Measurements from ENCODE around the gene RASL12.

The RASL12 gene

DNA sequence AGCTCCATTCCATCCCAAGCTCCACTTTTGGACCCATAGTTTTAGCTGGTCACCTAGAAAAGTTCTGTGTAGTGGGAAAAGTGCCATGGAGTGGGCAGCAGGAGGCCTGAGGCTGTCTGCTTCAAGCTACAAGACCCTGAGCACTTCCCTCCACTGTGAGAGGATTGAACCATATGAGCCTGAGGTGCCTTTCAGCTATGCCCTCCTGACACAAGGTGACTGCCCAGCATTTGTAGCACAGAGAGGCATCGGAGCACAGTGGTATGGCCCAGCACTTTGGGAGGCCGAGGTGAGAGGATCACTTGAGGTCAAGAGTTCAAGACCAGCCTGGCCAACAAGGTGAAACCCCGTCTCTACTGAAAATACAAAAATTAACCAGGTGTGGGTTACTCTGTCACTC is 4.8 kb upstream of the RASL12 start:
- no peak for DNase-seq

DNA sequence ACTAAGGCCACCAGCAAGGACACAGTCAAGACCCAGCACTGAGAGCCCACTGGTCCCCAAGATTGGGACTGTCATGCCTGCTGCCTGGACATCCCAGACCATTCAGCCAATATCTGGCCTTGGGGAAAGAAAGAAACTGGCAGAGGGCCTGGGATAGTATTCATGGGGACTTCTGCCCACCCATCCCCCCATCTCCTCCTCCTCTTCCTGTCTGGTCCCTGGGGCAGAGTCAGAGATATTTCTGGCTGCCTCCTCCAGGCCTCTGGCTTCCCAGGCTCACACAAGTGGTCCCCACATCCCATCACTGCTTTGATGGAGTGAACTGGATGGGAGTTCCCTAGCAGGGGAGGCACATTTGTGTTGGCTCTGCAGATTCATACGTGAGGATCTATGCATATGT is 4.2 kb upstream of the RASL12 start:
- no peak for DNase-seq

DNA sequence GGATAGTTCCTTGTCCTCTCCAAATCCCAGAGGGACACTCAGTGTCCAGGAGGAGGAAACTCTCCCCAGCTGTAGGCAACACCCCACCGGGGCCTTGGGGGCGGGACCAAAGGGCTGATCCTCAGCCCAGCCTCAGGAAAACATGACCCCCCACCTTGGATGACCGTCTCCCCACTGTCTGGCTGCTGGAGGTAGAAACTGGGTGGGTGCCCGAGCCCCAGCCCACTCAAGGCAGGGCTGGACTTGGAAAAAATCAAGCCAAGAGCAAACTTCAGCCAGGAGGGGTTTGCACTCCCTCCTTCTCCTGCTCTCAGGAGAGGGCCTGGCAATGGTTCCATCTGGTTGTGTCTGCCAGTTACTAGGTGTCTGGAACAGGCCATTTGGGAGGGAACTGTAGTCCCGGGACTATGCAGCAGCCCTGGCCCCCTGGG is 3.6 kb upstream of the RASL12 start:
- no peak for DNase-seq

DNA sequence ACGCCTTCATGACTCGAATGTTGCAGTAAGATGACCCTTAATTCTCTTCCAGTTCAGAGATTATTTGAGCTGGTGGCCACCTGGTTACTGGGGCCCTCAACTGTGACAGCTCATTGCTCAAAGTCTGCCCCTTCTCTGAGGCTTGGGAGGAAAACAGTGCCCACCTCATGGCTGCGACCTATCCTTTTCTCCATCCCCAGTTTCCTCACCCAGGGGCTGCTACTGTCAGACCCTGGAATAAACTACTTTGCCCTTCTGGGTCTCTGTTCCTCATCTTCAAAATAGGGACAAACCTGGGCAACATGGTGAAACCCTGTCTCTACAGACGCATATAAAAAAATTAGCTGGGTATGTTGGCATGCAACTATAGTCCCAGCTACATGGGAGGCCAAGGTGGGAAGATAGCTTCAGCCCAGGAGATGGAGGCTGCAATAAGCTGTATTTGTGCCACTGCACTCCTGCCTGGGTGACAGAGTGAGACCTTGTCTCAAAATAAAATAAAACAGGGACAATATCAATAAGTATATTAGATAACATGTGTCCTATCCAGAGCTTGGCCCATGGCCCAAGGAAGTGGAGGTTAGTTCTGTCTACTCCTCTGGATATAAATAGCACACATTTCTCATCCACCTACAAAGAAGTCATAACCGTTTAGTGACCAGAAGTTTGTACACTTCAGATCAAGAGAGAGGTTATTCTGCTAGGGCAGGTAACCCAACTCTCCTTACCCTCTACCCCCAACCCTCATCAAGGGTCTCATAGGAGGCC is 2.2 kb upstream of the RASL12 start:
- DNase-seq, result no peak

DNA sequence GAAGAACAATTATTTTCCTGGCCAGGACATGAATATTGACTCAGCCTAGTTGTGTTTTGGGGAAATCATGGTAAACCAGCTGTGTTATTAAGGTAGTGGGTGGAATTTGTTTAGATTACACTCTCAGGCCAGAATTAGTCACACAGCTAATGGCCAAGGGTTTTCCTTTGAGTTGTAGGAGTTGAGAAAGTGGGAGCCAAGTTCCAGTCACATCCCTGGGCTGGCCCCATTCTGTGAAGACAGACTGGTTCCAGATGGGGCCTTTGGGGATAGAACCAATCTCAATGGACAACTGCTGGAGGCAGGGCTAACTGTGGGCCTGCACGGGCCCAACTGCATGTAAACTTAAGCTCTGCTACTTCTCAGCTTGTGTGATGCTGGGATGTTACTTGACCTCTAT is 1.4 kb upstream of the RASL12 start:
- no peak for DNase-seq

DNA sequence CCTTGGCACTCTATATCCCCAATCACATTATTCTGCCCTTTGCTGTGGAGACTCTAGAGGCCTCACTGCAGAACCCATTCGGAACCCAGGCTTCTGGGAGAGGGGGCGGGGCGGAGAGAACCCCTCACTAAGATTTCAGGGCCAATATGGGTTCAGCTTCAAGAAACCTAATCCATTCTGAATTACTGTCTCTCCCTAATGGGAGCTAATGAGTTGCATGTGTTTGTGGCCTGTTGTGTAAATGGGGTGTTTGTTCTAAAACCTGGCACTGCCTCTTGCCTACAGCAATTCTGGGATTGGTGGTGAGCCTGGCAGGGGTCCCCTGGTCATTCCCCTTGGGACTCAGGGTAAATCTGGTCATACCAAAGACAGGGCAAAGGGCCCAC is 605 bp upstream of the RASL12 start:
- DNase-seq, result no peak

DNA sequence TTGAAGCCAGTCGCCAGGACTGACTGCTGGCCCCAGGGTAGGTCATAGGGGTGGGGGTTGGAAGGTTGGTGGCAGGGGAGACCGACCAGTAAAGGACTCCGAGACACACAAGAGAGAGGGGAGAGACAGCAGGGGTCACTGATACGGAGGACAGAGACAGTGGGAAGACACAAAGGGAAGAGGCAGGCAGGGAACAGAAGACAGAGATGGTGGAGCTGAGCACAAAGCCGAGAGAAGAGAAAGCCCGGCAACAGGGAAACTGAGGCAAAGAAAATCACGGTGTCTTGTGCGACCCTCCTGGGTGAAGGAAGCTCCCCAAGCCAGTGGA is 510 bp downstream of the RASL12 start:
- DNase-seq, result no peak

DNA sequence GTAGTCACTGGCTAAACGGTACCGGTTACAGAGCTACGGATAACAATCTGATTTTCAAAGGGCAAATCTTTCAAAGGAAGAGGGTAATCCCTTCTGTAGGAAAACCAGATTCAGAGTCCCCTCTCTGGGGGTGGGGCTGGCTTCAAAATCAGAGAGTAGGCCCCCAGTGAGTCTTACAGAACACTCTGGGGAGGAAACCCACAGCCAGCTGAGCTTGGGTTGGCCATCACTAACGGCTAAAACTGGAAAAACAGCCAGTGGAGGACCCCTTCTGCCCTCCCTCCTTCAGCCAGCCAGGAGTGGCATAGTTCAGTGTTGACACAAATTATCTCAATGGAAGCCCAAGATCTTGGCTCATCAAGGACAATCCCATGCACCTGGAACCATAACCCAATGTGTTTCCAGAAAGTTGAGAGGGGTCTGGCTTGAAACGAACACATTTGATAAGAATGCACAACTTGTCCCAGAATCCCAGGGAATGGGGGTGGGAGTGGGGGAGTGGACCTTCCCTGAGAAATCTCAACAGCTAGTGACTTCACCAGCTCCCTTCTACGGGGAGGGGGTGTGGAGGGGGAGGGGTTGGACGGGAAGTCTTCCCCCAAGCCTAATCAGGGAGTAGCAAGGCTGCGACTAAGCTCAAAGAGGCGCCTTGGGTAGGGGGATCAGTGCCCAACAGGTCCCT is 1.0 kb downstream of the RASL12 start:
- no peak for DNase-seq

DNA sequence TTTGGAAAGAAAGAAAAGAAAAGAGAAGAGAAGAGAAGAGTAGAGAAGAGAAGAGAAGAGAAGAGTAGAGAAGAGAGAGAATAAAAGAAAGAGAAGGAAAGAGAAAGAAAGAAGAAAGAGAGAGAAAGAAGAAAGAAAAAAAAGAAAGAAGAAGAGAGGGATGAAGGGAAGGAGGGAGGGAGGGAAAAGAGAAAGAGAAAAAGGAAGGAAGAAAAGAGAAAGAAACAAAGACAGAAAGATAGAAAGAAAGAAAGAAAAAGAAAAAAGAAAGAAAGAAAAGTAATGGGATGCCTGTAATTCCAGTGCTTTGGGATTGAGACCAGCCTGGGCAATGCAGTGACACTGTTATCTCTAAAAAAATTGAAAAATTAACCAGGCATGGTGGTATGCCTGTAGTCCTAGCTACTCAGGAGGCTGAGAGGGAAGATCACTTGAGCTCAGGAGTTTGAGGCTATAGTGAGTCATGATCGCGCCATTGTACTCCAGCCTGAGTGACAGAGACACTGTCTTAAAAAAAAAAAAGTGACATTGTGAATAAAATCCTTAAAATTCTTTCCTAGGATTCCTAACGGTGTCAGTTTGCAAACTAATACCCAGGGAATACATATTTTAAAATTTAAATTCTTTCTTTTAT is 1.7 kb downstream of the RASL12 start:
- DNase-seq, result no peak

DNA sequence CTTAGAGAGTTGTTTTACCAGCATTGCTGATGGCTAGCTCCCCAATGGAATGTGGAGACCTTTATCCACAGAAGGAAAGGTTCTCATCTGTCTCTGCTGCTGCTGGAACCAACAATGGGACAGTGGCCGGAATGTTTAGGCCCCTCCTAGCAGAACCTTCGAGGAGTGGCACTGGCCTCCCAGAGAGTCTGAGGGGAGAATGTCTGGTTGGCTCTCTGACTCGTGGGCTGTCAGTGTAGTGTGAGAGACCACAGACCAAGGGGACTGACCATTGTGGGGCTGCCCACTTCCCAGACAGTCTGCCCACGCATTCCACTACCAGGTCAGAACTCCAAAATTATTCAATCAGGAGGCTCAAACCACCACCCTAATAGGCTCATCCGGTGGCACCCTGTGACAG is 5.1 kb downstream of the RASL12 start:
- no peak for DNase-seq

DNA sequence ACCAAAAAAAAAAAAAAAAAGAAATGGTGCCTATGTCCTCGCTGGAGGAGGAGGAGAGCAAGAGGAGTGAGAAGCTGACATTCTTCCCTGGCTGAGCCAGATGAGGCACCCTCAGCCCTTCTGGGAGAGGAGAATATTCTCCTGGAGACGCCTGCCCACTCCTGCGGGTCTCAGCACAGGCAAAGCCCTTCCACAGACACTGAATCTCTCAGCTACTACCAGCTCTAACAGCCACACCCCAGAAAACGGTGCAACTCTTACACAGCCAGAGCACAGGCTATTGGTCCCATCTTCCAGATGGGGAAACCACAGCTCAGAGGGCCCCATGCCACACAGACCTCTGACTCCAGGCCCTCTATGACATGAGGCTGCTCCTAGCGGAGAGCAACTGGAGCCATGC is 5.7 kb downstream of the RASL12 start:
- no peak for DNase-seq

DNA sequence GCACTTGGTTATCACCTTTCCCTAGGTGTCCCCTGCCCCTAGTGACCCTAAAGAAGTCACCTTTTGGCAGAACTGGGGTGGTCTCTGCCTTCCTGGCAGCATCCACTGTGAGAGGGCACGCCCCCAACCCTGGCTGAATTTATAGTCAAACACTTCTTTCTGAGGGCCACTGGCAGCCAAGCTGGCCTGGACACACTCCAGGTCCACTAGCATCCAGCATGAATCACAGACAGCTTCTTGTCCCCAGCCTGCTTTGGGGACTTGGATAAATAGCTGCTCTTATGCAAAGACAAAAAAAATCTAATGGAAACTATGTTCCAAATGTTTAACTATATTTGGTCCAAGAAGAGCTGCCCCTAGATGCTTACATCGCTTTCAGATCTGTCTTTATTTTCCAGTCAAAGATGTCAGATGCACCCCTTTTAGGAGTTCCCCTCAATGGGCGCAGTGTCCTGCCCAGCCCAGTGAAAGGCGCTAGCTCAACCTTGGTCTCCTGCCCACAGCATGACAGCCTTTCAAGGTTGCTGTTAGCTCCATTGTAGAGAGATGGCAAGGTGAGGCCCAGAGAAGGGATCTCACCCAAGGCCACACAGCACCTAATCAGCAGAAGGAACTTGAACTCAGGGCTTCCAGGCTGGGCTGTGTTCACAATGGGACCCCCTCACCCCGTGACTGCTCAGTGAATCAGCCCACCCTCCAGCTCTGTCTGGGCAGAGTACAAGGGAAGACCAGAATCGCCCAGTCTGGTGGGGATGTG is 7.0 kb downstream of the RASL12 start:
- no peak for DNase-seq

DNA sequence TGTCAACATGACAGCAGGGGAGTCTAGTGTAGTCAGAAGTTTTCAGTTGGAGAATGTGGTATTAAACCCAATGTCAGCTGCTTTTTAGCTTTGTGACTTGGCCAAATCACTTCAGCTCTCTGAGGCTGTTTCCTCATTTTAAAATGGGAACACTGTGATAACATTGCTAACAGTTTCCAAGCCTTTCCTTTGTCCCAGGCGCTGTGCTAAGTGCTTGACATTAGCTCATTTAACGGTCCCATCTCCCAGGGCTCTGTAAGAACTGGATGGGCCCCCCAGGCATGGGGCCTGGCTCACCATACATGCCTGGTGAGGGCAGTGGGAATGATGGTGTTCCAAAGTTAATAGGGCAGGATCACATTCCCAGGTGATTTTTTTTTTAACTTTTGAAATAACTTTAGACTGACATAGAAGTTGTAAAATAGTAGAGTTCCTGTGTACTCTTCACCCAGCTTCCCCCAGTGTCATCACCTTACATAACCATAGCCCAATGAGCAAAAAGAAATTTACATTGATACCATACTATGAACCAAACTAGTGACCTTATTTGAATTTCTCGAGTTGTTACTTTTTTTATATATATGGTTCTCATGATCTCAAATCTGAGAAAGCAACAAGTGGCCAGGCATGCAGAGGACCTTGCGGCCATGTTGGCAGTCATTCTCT is 7.7 kb downstream of the RASL12 start:
- no peak for DNase-seq

DNA sequence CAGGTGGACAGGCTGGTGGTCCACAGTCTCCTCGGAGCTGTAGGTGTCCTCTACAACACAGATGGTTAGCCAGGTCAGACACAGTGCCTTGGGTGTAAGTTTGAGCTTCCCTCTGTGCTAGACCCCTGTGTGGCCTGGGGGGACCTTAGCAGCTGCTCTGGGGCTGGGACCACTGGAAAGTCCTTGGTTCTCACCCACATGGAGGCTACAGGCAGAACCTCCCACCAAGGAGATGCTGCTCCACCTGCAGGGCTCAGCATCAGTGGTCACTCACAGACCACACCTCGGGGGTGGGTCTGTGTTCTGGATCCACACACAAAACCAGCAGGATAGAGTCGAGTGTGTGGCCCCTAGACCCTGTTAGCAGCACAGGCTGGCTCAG is 8.4 kb downstream of the RASL12 start:
- DNase-seq, result no peak

DNA sequence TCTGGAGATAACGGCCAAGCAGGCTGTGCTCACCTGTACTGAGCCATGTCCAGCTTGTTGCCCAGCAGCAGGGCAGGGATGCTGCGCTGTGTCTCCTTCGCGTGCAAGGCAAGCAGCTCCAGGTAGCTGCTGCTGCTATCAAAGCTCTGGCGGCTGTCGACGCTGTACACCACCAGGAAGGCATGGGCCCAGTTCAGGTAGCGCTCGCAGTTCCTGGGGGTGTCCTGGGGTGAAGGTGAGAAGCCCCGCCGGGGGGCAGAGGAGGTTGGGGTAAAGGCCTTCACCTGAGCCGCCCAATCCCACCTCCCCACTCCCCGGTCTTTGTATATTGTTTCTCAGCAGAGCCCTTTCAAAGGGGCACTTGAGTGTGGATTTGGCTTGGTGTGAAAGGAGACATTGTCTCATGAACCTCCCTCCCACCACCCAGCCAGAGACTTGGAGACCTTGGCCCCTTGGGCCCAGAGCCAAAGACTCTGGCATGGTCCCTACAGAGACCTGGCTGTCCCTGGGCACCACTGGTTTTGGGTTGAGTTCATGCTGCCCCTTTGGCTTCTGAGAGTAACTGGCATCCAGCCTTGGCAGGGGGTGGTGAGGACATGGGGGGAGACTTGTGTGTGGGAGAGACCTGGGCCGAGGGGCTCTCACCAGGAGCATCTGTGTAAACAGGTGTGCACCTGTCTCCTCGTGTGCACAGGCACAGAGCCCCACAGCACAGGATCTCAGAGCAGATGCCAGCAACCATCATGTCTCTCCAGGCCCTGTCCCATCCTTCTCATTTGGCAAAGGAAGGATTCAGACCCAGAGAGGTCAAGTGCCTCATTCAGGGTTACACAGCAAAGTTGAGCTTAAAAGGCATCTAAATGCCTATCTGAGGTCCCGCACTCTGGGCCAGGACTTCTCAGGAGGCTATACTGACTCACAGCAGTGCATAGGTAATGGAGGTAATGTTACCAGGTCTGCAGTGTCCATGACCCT is 9.1 kb downstream of the RASL12 start:
- no peak for DNase-seq

DNA sequence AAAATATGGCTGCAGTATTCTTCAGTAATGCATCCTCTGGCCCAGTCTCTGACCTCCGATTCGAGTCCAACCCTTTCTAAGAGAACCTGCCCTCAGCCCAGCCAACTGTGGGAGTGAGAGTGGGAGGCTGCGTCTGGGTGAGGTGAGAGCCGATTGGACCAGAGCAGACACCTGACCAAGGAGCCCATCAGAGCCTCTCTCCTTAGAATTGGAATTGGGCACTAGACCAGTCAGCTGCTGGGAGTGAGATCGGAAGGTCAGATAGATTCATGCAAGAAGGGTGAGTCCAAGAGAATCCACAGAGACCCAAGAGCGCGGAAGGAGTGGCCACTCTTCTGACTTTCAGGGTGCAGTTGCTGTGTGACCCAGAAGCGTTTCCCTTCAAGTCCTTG is 10.2 kb downstream of the RASL12 start:
- no peak for DNase-seq

DNA sequence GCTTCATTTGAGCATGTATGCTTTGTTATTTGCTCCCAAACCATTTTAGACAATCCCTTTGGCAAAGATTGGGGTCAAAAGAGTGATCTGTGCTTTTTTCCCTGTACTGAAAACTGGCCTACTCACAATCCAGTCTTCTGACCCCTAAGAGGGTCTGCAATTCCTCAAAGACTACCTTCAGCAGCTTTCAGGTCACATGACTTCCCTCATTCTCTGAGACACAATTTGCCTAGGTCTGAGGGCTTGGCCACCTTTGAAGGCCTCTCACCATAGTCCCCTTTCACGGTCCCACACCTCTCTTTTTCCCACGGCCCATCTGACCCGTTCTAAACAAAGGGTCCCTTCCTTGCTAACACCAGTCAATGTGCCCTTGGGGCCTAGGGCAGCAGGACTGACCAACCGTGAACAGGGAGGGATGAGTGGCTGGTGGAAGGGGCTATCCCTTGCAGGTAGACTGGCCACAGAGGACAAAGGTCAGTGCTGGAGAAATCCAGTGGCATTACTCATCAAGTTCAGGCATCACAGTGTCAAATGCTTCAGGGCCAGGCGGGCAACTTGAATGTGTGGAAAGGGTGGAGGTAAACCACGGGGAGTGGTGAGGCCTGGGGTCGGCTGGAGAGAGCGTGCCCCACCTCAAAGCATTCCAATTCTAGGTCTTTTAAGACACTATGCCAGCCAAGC is 10.8 kb downstream of the RASL12 start:
- no peak for DNase-seq

DNA sequence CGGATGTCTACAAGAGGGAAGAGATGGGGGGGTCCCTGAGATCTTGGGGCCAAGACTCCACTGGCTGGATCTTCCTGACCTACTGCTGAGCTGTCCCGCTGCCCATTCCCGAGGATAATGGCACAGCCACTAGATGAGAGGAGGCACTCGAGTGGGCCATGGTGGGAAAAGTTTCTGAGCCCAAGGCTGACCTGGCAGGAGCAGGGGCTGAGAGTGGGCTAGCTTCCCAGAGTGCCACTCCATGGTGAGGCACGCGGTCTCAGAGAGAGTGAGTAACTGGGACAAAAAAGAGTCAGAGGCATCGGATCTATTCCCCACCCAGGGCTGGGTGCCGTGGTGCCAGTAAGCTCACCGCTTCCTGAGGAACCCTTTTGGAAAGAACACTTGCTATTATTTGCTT is 11.7 kb downstream of the RASL12 start:
- no peak for DNase-seq

DNA sequence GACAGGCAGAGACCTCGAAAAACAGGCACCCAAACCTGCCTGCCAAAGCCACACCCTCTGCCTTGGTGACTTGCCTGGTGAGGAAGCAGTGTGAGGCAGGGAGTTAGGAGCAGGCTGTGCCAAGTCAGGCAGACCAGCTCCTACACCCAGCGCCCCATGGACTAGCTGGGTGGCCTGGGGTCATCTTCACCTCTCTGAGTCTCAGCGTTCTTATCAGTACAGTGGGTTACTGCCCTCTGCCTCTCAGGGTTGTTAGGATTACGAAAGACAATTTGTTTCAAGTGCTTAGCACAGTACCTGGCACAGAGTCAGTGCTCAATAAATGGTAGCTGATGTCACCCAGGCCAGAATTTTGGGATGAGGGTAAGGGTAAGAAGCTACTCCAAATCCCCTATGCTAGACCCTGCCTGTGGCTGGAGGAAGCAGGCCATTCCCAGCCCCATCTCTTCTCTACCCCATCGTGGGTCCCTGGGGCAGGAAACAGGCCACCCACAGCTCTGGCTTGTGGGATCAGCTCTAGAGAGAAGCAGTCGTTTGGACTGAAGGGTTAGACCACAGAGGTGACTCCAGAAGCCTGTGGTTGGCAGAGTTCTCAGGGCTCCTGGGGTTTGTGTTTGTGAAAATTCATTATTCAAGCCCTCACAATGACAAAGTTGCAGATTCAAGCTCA is 12.5 kb downstream of the RASL12 start:
- DNase-seq, result no peak

DNA sequence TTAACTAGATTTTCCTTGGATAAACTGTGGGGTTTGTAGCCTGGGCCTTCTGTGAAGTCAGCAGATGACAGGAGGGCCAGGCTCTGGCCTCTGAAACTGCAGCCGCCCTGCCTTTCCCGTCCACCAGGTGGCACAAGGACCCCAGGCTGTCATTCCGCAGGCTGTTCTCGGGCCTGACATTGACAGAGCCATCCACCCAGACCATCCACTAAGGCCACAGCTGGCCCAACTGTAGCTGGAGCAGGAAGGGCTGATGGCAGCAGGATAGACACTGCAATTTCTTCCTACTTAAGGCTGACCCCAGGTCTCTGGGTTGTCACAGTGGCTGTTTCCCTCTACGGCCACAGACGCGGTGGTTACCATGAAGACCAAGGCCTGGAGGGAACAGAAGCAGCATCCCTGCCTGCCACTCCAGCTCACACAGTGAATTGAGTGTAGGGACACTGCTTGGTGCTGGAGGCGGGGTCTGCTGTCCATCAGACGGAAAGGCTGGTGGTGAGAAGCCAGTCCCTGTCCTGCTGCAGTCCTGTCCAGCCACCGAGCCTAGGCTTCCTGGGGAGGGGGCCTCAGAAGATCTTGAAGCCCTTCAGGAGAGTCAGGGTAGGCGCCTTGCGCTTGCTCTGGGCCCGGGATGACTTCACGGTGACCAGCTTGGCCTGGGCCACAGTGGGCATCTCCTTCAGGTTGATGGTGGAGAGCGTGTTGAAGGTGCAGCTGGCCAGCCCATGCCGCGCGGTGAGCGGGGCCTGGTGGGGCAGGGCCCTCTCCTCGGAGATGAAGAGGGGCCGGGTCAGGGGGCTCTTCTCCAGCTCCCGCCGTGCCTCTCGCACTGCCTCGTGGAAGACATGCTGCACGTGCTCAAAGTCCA is 13.2 kb downstream of the RASL12 start:
- DNase-seq, result peak; percentile 90

All from retina (tissue), 1 donor.